ENCODE data around the gene TUBGCP2.

GRCh38 chr10:133350283-133350949 lies 41.7 kb upstream of the TUBGCP2 start:
- TF ChIP-seq CTCF (conservative IDR thresholded peaks at IDR 0.05; ENCODE audit: low read depth, low read length) (no peak), EZH2 (IDR thresholded peaks at IDR 0.05; ENCODE audit: borderline replicate concordance, low read depth, low read length, poor library complexity, severe bottlenecking) (no peak)

Measured in A673 (cell line).